Measurements from ENCODE around the gene NFXL1.

The NFXL1 gene

GRCh38 chr4:47831026-47831679 lies 83.2 kb downstream of the NFXL1 start:
- DNase-seq (ENCODE audit: low spot score) = no peak

GRCh38 chr4:47830265-47831025 lies 83.9 kb downstream of the NFXL1 start:
- no peak for DNase-seq (ENCODE audit: low spot score)

GRCh38 chr4:47829438-47829837 lies 84.9 kb downstream of the NFXL1 start:
- no peak for DNase-seq (ENCODE audit: low spot score)

- no peak for DNase-seq (ENCODE audit: low spot score)
Observed at GRCh38 chr4:47827343-47828047, 86.9 kb downstream of the NFXL1 start.

- DNase-seq (ENCODE audit: low spot score) = no peak
Observed at GRCh38 chr4:47824840-47825239, 89.5 kb downstream of the NFXL1 start.

GRCh38 chr4:47819178-47819577 lies 95.2 kb downstream of the NFXL1 start:
- no peak for DNase-seq (ENCODE audit: low spot score)

GRCh38 chr4:47817275-47817674 lies 97.1 kb downstream of the NFXL1 start:
- no peak for DNase-seq (ENCODE audit: low spot score)

GRCh38 chr4:47816748-47817147 lies 97.6 kb downstream of the NFXL1 start:
- no peak for DNase-seq (ENCODE audit: low spot score)

GRCh38 chr4:47814618-47815295 lies 99.6 kb downstream of the NFXL1 start:
- no peak for DNase-seq (ENCODE audit: low spot score)

- DNase-seq (ENCODE audit: low spot score) = no peak
Observed at GRCh38 chr4:47809654-47810203, 104.7 kb downstream of the NFXL1 start.

- DNase-seq (ENCODE audit: low spot score) = no peak
Observed at GRCh38 chr4:47804598-47804997, 109.8 kb downstream of the NFXL1 start.

GRCh38 chr4:47801481-47802002 lies 112.8 kb downstream of the NFXL1 start:
- DNase-seq (ENCODE audit: low spot score) = no peak

- no peak for DNase-seq (ENCODE audit: low spot score)
Observed at GRCh38 chr4:47798165-47798564, 116.2 kb downstream of the NFXL1 start.

All from LoVo (cell line).